GM23248 (cell line): ENCODE data around the gene ACBD7.

Experiments used
- EZH2 ChIP-seq: fragments of 200-600 bp; sonication (generic); IDR thresholded peaks from 2 replicates; pipeline ENCODE4 v1.6.1; 2018; ENCODE audit warnings: antibody characterized with exemption, mild to moderate bottlenecking; ENCODE audit not compliant: insufficient read depth, poor library complexity, severe bottlenecking
- EZH2phosphoT487 ChIP-seq: fragments of 200-600 bp; sonication (generic); IDR thresholded peaks from 2 replicates; pipeline ENCODE4 v1.6.1; 2018; ENCODE audit warnings: antibody characterized with exemption, moderate library complexity, mild to moderate bottlenecking, low read depth; ENCODE audit not compliant: insufficient read depth

DNA sequence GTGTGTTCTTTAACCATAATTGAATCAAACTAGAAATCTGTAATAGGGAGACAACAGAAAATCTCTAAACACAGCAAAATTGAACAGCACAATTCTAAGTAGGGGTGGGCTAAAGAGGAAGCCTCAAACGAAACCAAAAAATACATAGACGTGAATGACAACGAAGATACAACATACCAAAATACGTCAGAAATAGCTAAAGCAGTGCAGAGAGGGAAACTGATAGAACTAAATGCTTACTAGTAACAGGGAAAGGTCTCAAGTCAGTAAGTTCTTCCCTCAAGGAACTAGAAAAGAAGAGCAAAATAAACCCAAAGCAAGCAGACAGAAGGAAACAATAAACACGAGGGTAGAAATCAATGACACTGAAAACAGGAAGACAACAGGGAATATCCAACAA lies 27.6 kb upstream of the ACBD7 start:
- no peak for TF ChIP-seq EZH2
- no peak for TF ChIP-seq EZH2phosphoT487
